Keratinocyte (primary cell): ENCODE results near the gene ZNF223. TPM values are rescaled to one million over a fixed set of nuclear protein-coding genes. Genes with fewer than 3 reads are reported as not detected.

Source experiments
- DNase-seq: peaks from one replicate; pipeline ENCODE4 v3.0.0-alpha.2; 2011; ENCODE audit warnings: low read depth, missing footprints, low spot score
- FAIRE-seq: peaks from 2 replicates; lab custom pipeline; 2011; peaks lifted over from hg19 to GRCh38; lab: Jason Lieb, UNC
- H2AFZ ChIP-seq: 2 replicates; pipeline ENCODE4 v1.6.0; 2012; ENCODE audit warnings: low read length, control low read depth, inconsistent platforms; ENCODE audit not compliant: control insufficient read depth
- H3K27ac ChIP-seq: 2 replicates; pipeline ENCODE4 v1.5.1; 2011; ENCODE audit warnings: low read length; ENCODE audit not compliant: control insufficient read depth, insufficient read depth
- H3K27me3 ChIP-seq: 3 replicates; pipeline ENCODE4 v1.6.0; 2011; ENCODE audit warnings: low read length; ENCODE audit not compliant: control insufficient read depth, insufficient read depth; ENCODE audit errors: extremely low read depth
- H3K36me3 ChIP-seq, 2 experiments: 2 replicates in 1 of 2; 3 replicates in 1 of 2; pipeline ENCODE4 v1.5.1; 2011; ENCODE audit warnings: low read length in 2 of 2, mild to moderate bottlenecking in 1 of 2; ENCODE audit not compliant: control insufficient read depth in 2 of 2, insufficient read depth in 2 of 2; ENCODE audit errors: extremely low read depth in 1 of 2
- H3K4me1 ChIP-seq: 3 replicates; pipeline ENCODE4 v1.5.1; 2011; ENCODE audit warnings: low read length; ENCODE audit not compliant: control insufficient read depth, insufficient read depth; ENCODE audit errors: extremely low read depth
- H3K4me2 ChIP-seq: 3 replicates; pipeline ENCODE4 v1.6.0; 2011; ENCODE audit warnings: low read depth, low read length; ENCODE audit not compliant: control insufficient read depth, insufficient read depth; ENCODE audit errors: extremely low read depth
- H3K4me3 ChIP-seq, 3 experiments: fragments of 200-600 bp in 1 of 3; sonication (generic) in 1 of 3; 2 replicates in 2 of 3; 3 replicates in 1 of 3; pipeline ENCODE4 v1.5.1; 2011 to 2016; ENCODE audit warnings: low read length in 3 of 3, mild to moderate bottlenecking in 3 of 3, control low read depth in 2 of 3, inconsistent platforms in 1 of 3, low read depth in 1 of 3, mixed read lengths in 1 of 3, mixed run types in 1 of 3, moderate library complexity in 1 of 3; ENCODE audit not compliant: control insufficient read depth in 2 of 3, insufficient read depth in 2 of 3; ENCODE audit errors: extremely low read depth in 1 of 3
- H3K79me2 ChIP-seq: 2 replicates; pipeline ENCODE4 v1.6.0; 2012; ENCODE audit warnings: low read length; ENCODE audit not compliant: control insufficient read depth, insufficient read depth
- H3K9ac ChIP-seq: 3 replicates; pipeline ENCODE4 v1.6.0; 2011; ENCODE audit warnings: low read length; ENCODE audit not compliant: control insufficient read depth, insufficient read depth; ENCODE audit errors: extremely low read depth
- H3K9me1 ChIP-seq: 3 replicates; pipeline ENCODE4 v1.6.0; 2011; ENCODE audit warnings: low read length; ENCODE audit not compliant: control insufficient read depth, insufficient read depth; ENCODE audit errors: extremely low read depth
- H3K9me3 ChIP-seq: 2 replicates; pipeline ENCODE4 v1.5.1; 2012; ENCODE audit warnings: low read depth, low read length; ENCODE audit not compliant: control insufficient read depth
- H4K20me1 ChIP-seq: 3 replicates; pipeline ENCODE4 v1.6.0; 2011; ENCODE audit warnings: low read length; ENCODE audit not compliant: control insufficient read depth, insufficient read depth; ENCODE audit errors: extremely low read depth
- EZH2 ChIP-seq: IDR thresholded peaks from one replicate; pipeline ENCODE4 v1.6.1; 2012; ENCODE audit warnings: inconsistent platforms, mild to moderate bottlenecking, low read length, moderate library complexity
- dilution Hi-C: fragments of 300-500 bp; cut with MboI; formaldehyde crosslinking; loops from one replicate; pipeline ENCODE4 v1.7.0; 2020; ENCODE audit warnings: low sequenced_read_pairs; ENCODE audit not compliant: extremely low pct_ligation_motif_present
- polyA plus RNA-seq, 5 experiments: library from polyadenylated mRNA; depleted of rRNA in 3 of 5; stranded (reverse) in 3 of 5; stranded (forward) in 1 of 5; unstranded in 1 of 5; fragments of >200 nt; gene quantifications; 1 replicate in 1 of 5; 2 replicates in 3 of 5; 3 replicates in 1 of 5; pipeline versions ENCODE4 v1.2.1 to v1.2.3, GENCODE V29; 2011 to 2012; ENCODE audit warnings: missing spikeins in 2 of 5, low read depth in 1 of 5, low replicate concordance in 1 of 5
- TF ChIP-seq, protein P1 (sequence below), 3 experiments: IDR thresholded peaks in 1 of 3; conservative IDR thresholded peaks in 1 of 3; optimal IDR thresholded peaks in 1 of 3; 2 replicates in 2 of 3; 3 replicates in 1 of 3; pipeline versions ENCODE3 to v1.5.1; 2011; ENCODE audit warnings: low read length in 3 of 3, mild to moderate bottlenecking in 3 of 3, moderate library complexity in 2 of 3, control low read depth in 1 of 3, inconsistent platforms in 1 of 3; ENCODE audit not compliant: insufficient read depth in 2 of 3; ENCODE audit errors: extremely low read depth in 1 of 3

The ZNF223 gene
- polyA plus RNA-seq, 1 donor (not counting 4 experiments of a cell fraction or from before 2014, with no cell fraction given): 4.2 TPM

DNA sequence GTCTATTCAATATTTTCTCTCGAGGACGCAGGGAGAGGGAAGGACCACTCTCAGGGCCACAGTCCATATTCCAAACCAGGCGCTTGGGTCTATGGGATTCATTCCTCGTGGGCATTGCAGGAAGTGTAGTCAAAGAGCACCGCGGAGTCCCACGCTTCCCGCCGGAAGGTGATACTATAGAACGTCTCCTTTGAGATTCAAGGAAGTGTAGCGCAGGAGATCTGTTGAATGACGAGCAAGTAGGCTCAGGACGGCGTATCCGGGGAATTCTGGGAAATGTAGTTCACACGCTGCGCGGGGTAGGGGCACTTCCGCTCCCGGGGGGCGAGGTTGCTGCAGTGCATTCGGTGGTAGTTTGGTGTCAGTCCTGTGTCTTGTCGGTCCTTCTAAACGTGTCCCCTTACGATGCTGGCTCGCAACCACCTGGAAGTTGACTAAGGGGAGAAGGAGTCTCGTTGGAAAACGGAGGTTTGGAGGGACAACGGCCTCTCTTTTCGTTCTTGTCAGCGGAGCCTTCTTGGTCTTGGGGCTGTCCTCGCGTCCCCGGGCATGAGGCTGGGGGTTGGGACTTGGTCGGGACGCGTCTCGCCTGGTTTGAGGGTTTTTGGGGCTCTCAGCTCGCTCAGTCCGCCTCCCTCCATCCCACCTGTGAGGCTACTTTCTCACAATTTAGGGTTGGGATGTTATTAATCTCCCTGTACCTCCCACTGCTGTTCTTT is 20.1 kb downstream of the ZNF223 start, which contains the start of gene ZNF284:
Gene ZNF284, plus strand, starts transcription at position 336 of the 719 bp plus-strand sequence. CDS start 4,231 bp downstream, outside the sequence.
- peak within 1 kb of the TSS; percentile 62 for H3K9ac ChIP-seq
- peak; percentile 93 for FAIRE-seq
- dilution Hi-C loops: no loop called here

DNA sequence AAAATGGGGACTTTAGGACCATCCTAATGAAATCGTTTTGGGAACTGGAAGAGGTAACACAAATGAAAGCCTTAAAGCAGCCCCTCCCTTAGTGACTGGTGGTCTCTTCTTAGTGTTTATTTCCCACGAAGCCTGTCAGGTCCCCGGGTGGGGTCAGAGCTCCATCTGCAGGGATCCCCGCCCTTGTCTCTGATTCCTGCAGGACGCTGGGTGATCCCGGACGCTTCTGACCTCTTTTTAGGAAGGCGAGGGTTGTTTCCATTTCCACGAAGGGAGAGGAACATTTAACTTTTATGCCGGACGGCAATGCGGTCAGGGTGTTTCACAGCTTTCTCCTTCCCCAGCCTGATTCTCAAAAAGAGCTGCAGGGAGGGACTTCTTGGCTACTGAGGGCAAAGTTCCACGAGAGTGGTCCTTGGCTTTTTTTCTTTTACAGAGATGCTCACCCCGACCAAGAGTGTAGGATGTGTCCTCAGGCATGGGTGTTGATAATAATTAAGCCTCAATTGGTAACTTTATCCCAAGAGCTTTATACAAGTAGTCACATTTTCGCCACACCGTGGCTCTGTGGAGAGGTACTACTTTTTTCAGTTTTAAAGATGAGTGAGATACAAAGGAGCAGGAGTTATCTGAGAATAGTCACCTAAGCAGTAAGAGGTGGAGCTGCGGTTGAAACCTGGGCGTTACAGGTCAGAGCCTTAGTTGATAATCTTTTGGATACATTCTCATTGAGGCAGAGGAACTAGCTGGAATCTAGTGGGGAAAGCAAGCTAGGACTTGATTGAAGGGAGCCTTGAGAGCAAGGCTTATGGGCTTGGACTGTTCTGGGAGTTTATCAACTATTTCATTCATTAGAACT is 20.9 kb downstream of the ZNF223 start:
- peak overlapping the region; percentile 98 for H3K4me2 ChIP-seq
- no peak for TF ChIP-seq EZH2
- TF ChIP-seq, protein P1, sequence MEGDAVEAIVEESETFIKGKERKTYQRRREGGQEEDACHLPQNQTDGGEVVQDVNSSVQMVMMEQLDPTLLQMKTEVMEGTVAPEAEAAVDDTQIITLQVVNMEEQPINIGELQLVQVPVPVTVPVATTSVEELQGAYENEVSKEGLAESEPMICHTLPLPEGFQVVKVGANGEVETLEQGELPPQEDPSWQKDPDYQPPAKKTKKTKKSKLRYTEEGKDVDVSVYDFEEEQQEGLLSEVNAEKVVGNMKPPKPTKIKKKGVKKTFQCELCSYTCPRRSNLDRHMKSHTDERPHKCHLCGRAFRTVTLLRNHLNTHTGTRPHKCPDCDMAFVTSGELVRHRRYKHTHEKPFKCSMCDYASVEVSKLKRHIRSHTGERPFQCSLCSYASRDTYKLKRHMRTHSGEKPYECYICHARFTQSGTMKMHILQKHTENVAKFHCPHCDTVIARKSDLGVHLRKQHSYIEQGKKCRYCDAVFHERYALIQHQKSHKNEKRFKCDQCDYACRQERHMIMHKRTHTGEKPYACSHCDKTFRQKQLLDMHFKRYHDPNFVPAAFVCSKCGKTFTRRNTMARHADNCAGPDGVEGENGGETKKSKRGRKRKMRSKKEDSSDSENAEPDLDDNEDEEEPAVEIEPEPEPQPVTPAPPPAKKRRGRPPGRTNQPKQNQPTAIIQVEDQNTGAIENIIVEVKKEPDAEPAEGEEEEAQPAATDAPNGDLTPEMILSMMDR (optimal IDR thresholded peaks at IDR 0.05 in 1 of 3, IDR thresholded peaks at IDR 0.05 in 1 of 3, conservative IDR thresholded peaks at IDR 0.05 in 1 of 3; ENCODE audit: extremely low read depth in 1 of 3, insufficient read depth in 2 of 3, low read length in 3 of 3): peak in 1 of 3 experiments; percentile 28
- H3K27me3 ChIP-seq: no peaks in the 10 kb centered on the region
- DNase-seq (peak; percentile 13), FAIRE-seq (peak; percentile 53)
- H3K4me1 ChIP-seq: peaks cover 16% of the 10 kb centered on the region
- no peaks in the 10 kb centered on the region for H3K9me1 ChIP-seq
- H4K20me1 ChIP-seq: no peaks in the 10 kb centered on the region
- H3K79me2 ChIP-seq: peaks cover 9% of the 10 kb centered on the region
- H3K9ac ChIP-seq: peak overlapping the region; percentile 62
- H3K27ac ChIP-seq: peak overlapping the region; percentile 64
- no peaks in the 10 kb centered on the region for H3K9me3 ChIP-seq
- H3K4me3 ChIP-seq: peak overlapping the region; percentile 54 to 97 (median 96)
- peak overlapping the region; percentile 100 for H2AFZ ChIP-seq
- dilution Hi-C loops: no loop called here
- peaks cover 3 to 4% of the 10 kb centered on the region in 2 experiments for H3K36me3 ChIP-seq

More for the DNA sequence above, 20.1 kb downstream of the ZNF223 start, which contains the start of gene ZNF284:
- Histone ChIP-seq H3K4me1 (peaks cover 16% of the 10 kb centered on the region), H3K36me3 (peaks cover 0 to 4% of the 10 kb centered on the region in 2 experiments), H4K20me1 (no peaks in the 10 kb centered on the region), H3K9me3 (no peaks in the 10 kb centered on the region), H3K27ac (peak within 1 kb of the TSS; percentile 64), H2AFZ (peak within 1 kb of the TSS; percentile 100), H3K4me3 (peak within 1 kb of the TSS; percentile 54 to 97 (median 96)), H3K27me3 (no peaks in the 10 kb centered on the region), H3K9me1 (no peaks in the 10 kb centered on the region), H3K4me2 (peak within 1 kb of the TSS; percentile 98), H3K79me2 (peaks cover 9% of the 10 kb centered on the region)
- DNase-seq: peak; percentile 41
- TF ChIP-seq, protein P1 (optimal IDR thresholded peaks at IDR 0.05 in 1 of 3, IDR thresholded peaks at IDR 0.05 in 1 of 3, conservative IDR thresholded peaks at IDR 0.05 in 1 of 3; ENCODE audit: extremely low read depth in 1 of 3, insufficient read depth in 2 of 3, low read length in 3 of 3): no peak
- no peak for TF ChIP-seq EZH2
